ENCODE data around the gene MRAP. TPM values are rescaled to one million over a fixed set of nuclear protein-coding genes. Genes with fewer than 3 reads are reported as not detected.

Gene MRAP
- total and polyA plus RNA-seq, 4 donors: 0.18 to 3.8 (median 0.24) TPM; not detected in 1

DNA sequence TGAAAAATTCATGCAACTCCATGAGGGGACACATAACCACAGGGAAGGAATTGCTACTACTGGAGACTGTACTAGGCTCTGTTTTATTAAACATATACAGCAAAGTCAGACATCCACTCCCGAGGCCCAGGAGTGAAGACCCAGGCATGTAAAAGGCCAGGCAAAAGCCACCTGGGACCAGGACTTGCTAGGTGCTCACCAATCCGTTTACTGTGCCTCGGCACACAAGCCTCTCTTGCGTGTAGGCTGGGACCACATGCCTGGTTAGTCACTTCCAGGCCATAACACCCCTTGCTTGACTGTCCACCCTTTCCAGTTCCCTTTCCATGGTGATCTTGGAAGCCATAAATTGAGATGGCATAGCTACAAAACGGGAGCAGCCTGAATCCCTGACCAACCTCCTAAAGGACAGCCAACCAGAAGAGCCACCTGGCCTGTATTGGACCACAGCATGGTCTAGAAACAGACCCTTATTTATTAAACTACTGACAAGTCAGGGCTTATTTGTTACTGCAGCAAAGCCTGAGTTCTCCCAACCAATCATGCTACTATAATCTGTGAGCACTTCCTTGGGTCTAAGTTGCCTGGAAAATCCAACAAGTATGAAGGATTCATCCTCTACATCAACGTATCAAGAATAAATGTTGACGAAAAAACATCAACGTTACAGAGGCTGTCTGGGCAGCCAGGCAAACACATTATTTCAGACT is 54.5 kb downstream of the MRAP start:
- Histone ChIP-seq H3K4me1 (ENCODE audit: control insufficient read depth in 5 of 5, insufficient read depth in 5 of 5, low read length in 5 of 5) (no peaks in the 10 kb centered on the region), H3K27me3 (ENCODE audit: control insufficient read depth in 3 of 3, insufficient read depth in 3 of 3, low read length in 2 of 3) (no peaks in the 10 kb centered on the region), H3K9ac (ENCODE audit: insufficient read depth in 1 of 2, low read length in 2 of 2) (no peak overlapping the region), H3K27ac (ENCODE audit: low read depth in 1 of 2, low read length in 1 of 2) (no peak overlapping the region), H3K4me3 (no peak overlapping the region), H3K36me3 (ENCODE audit: control insufficient read depth in 4 of 4, insufficient read depth in 4 of 4, low read length in 4 of 4) (peaks cover 29 to 69% (median 45%) of the 10 kb centered on the region in 4 donors), H3K9me3 (ENCODE audit: control insufficient read depth in 4 of 4, insufficient read depth in 3 of 4, low read length in 3 of 4) (no peaks in the 10 kb centered on the region)
- ATAC-seq (ENCODE audit: insufficient read depth, low FRiP score) (no peak), DNase-seq (no peak)
- TF ChIP-seq, protein P1, sequence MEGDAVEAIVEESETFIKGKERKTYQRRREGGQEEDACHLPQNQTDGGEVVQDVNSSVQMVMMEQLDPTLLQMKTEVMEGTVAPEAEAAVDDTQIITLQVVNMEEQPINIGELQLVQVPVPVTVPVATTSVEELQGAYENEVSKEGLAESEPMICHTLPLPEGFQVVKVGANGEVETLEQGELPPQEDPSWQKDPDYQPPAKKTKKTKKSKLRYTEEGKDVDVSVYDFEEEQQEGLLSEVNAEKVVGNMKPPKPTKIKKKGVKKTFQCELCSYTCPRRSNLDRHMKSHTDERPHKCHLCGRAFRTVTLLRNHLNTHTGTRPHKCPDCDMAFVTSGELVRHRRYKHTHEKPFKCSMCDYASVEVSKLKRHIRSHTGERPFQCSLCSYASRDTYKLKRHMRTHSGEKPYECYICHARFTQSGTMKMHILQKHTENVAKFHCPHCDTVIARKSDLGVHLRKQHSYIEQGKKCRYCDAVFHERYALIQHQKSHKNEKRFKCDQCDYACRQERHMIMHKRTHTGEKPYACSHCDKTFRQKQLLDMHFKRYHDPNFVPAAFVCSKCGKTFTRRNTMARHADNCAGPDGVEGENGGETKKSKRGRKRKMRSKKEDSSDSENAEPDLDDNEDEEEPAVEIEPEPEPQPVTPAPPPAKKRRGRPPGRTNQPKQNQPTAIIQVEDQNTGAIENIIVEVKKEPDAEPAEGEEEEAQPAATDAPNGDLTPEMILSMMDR (IDR thresholded peaks at IDR 0.05; ENCODE audit: control extremely low read depth, extremely low read depth): no peak
- 96 to 97% methylated on average over 8 of the region's 8 CpGs for WGBS, 2 donors

DNA sequence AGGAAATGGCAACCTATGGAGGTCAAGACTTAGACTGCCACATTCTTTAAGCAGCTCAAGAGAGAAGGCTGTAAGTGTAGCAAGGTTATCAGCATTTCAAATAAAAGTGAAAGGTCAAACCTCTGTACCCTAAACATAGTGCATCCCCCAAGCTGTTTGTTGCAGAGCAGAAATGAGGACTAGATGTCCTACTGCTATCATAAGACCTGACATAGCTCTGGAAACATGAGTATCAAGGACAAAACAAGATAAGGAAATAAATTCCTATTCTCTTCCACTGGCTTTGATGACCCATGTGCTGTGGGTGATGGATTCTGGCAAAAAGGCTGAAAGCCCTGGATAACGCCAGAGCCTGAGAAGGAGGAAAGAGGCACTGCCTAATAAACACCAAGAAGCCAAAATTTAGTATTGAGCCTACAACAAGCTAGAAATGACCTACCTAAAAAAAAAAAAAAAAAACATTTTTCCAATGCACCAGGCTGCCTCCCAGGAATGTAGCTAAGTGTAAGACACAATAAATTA is 58.3 kb downstream of the MRAP start:
- DNase-seq (no peak), ATAC-seq (ENCODE audit: insufficient read depth, low FRiP score) (no peak)
- TF ChIP-seq, protein P1 (IDR thresholded peaks at IDR 0.05; ENCODE audit: control extremely low read depth, extremely low read depth): no peak
- WGBS, 2 donors: 97 to 100% methylated on average over 1 of the region's 1 CpG
- no peak overlapping the region for H3K9ac ChIP-seq (ENCODE audit: insufficient read depth in 1 of 2, low read length in 2 of 2)
- peaks cover 31 to 70% (median 51%) of the 10 kb centered on the region in 4 donors for H3K36me3 ChIP-seq (ENCODE audit: control insufficient read depth in 4 of 4, insufficient read depth in 4 of 4, low read length in 4 of 4)
- no peaks in the 10 kb centered on the region for H3K9me3 ChIP-seq (ENCODE audit: control insufficient read depth in 4 of 4, insufficient read depth in 3 of 4, low read length in 3 of 4)
- no peaks in the 10 kb centered on the region for H3K27me3 ChIP-seq (ENCODE audit: control insufficient read depth in 3 of 3, insufficient read depth in 3 of 3, low read length in 2 of 3)
- H3K4me1 ChIP-seq (ENCODE audit: control insufficient read depth in 5 of 5, insufficient read depth in 5 of 5, low read length in 5 of 5): no peaks in the 10 kb centered on the region
- no peak overlapping the region for H3K27ac ChIP-seq (ENCODE audit: low read depth in 1 of 2, low read length in 1 of 2)
- no peak overlapping the region for H3K4me3 ChIP-seq

DNA sequence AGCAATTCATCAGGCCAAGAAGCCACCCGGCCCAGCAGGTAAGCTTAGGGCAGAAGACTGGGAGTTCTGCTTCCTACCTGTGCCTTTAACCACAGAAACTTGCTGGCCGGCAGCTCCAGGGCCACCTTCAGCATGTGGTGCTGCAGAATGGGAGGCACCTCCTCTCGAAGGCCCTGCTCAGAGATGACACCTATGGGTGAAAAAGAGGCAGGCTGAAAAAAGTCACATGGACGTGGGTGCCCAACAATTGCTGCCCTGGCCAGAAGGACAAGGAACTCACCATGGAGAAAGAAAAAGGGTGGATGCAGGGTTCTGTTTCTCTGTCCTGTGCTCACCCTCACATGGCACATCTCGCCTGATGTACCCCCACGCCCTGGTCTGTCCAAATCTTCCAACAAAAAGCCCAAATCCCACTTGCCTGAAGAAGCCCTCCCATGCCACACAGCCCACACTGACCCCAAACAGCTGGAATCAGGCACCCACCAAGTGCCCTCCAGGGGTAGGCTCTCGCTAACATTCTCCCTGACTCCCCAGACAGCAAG is 61.1 kb downstream of the MRAP start:
- Histone ChIP-seq H3K9me3 (ENCODE audit: control insufficient read depth in 4 of 4, insufficient read depth in 3 of 4, low read length in 3 of 4) (no peaks in the 10 kb centered on the region), H3K4me1 (ENCODE audit: control insufficient read depth in 5 of 5, insufficient read depth in 5 of 5, low read length in 5 of 5) (peaks cover 0 to 2% (median 0%) of the 10 kb centered on the region in 5 donors), H3K27me3 (ENCODE audit: control insufficient read depth in 3 of 3, insufficient read depth in 3 of 3, low read length in 2 of 3) (no peaks in the 10 kb centered on the region), H3K27ac (ENCODE audit: low read depth in 1 of 2, low read length in 1 of 2) (no peak overlapping the region), H3K9ac (ENCODE audit: insufficient read depth in 1 of 2, low read length in 2 of 2) (no peak overlapping the region), H3K36me3 (ENCODE audit: control insufficient read depth in 4 of 4, insufficient read depth in 4 of 4, low read length in 4 of 4) (peaks cover 35 to 68% (median 49%) of the 10 kb centered on the region in 4 donors), H3K4me3 (no peak overlapping the region)
- TF ChIP-seq, protein P1 (IDR thresholded peaks at IDR 0.05; ENCODE audit: control extremely low read depth, extremely low read depth): no peak
- DNase-seq (no peak), ATAC-seq (ENCODE audit: insufficient read depth, low FRiP score) (no peak)
- 80 to 85% methylated on average over 7 of the region's 7 CpGs for WGBS, 2 donors
